CD4-positive, alpha-beta T cell treated with Interleukin-6 at 100 ng/mL for 8 hours (primary cell): ENCODE results near the gene MAPK8IP2.
A peak's percentile ranks its signal among the peaks of the same experiment; 100 is the strongest.
"Not testable (repeated sequence)": the region's sequence is repeated elsewhere in the genome, so short reads cannot be mapped to it uniquely, and the experiment has no call there.

Experiments
- DNase-seq: peaks from one replicate; pipeline ENCODE4 v3.0.0-alpha.2; 2020; ENCODE audit warnings: mixed read lengths, low spot score

MAPK8IP2 gene

DNA sequence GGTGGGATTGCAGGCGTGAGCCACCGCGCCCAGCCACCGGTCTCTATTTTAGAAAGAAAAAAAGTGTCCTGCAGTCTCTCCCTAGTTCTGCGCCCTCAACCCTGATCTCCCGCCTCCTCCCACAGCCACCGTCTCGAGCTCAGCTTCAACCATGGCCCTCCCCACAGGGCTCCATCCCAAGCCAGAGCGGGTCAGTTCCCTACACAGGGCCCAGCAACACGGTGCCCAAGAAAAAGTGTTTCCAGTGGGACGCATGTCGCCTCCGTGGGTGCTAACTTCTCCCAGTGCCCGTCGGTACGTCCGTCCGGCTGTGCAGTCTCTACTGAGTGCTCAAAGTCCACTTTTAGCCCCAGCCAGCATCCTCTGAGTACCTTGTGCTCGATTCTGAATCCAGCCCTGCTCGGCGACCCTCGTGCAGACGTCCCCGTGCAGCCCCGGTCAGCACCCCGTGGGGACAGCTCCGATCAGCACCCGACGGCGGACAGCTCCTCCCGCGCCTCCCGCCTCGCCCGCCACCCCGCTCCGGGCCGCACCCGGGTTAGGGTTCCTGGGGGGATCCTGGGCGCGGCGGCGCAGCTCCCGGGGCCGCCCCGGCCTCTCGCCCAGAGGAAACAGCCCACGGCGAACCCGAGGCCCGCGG, 657 bp upstream of the MAPK8IP2 start:
- peak; percentile 35 for DNase-seq

DNA sequence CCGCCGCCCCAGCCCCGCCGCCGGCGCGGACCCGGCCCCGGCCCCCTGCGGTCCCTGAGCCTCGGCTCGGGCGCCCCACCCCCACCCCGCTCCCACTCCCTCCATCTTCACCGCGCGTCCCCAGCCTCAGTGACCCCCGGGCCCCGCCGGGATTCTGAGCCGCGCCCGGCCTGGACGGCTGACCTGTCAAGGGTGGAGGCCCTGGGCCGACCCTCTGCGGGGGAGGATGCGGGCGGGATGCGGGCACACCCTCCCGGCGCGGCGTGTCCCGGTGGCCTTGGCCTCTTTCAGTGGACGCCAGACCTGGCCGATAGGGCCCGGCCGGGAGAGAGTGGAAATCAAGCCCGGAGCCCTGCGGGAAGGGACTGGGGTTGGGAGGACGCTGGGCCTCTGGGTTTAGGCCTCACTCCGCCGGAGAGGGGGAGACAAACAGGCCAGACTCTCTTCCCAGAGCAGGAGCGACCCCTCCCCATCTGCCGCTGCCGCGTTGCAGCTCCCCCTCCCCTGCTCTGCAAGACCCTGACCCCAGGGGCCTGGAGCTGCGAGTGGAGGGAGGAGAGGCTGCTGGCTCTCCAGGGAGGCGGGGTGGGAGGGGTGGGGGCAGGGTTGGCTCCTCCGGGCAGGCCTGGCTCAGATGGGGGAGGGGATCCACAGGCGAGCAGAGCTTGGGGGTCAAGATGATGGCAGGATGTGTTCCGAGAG, 525 bp downstream of the MAPK8IP2 start:
- DNase-seq = no peak

DNA sequence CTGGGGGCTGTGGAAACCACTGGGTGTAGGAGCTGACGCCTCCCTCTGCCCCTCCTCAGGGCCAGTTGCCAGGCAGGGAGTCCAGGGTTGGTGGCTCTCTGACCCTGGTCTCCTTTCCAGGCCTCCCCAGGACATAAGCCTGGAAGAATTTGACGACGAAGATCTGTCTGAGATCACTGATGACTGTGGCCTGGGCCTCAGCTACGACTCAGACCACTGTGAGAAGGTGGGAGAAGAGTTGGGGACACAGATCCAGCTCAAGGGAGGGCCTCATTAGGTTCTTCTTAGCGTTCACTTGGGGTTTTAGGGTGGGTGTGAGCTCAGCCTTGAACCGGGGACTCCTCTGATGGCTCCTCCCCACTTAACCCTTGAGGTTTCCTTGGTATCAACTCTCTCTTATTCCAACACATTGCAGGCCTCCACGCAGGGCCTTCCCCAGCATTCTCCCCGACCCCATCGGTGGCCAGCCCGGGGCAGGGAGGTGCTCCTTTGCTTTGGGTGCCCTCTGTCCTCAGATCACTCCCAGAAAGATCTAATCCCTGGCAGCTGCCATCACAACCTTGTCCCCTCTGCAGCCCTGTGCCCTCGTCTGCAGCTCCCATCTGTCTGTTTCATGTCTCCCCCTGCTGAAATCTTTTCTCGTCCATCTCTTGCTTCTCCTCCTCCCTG, 1.2 kb downstream of the MAPK8IP2 start:
- DNase-seq = no peak

DNA sequence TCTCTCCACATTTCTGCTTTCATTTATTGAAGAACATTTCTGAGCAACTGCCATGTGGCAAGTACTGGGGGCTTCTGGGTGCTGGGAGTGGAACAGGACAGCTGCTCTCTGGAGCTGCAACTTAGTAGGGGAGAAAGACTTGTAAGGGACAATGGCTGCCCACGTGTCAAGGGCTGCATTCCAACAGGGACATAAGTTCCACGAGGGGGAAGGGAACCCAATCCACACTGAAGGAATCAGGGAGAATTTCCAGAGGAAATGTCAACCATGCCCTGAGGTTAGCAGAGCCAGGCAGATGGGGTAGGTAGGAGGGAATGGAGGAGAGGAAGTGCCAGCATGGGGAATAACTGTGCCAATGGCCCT, 1.7 kb downstream of the MAPK8IP2 start:
- DNase-seq = no peak

DNA sequence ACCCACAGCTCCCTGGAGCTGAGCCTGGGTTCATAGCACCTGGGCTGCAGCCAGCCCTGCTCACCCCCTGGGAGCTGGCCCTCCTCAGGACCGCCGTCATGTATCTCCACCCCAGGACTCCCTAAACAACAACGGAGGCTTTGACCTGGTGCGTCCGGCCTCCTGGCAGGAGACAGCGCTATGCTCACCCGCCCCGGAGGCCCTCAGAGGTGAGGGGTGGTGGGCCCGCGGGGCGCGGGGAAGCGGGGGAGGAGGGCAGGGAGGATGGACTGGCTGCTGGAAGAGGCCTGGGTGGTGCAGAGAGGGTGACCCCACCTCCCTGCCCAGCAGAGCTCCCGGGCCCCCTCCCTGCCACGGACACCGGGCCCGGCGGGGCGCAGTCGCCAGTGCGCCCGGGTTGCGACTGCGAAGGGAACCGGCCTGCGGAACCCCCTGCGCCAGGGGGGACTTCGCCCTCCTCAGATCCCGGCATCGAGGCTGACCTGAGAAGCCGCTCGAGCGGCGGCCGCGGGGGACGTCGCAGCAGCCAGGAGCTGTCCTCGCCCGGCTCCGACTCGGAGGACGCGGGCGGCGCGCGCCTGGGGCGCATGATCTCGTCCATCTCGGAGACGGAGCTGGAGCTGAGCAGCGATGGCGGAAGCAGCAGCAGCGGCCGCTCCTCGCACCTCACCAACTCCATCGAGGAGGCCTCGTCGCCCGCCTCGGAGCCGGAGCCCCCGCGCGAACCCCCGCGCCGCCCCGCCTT, 3.1 kb downstream of the MAPK8IP2 start:
- no peak for DNase-seq

DNA sequence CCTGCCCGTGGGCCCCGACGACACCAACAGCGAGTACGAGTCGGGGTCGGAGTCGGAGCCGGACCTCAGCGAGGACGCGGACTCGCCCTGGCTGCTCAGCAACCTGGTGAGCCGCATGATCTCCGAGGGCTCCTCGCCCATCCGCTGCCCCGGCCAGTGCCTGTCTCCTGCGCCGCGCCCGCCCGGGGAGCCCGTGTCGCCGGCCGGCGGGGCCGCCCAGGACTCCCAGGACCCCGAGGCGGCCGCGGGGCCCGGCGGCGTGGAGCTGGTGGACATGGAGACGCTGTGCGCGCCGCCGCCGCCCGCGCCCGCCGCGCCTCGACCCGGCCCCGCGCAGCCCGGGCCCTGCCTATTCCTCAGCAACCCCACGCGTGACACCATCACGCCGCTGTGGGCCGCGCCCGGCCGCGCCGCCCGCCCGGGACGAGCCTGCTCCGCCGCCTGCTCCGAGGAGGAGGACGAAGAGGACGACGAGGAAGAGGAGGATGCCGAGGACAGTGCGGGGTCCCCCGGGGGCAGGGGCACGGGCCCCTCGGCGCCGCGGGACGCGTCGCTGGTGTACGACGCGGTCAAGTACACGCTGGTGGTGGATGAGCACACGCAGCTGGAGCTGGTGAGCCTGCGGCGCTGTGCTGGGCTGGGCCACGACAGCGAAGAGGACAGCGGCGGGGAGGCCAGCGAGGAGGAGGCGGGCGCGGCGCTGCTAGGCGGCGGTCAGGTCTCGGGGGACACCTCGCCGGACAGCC, 3.8 kb downstream of the MAPK8IP2 start:
- DNase-seq = no peak

DNA sequence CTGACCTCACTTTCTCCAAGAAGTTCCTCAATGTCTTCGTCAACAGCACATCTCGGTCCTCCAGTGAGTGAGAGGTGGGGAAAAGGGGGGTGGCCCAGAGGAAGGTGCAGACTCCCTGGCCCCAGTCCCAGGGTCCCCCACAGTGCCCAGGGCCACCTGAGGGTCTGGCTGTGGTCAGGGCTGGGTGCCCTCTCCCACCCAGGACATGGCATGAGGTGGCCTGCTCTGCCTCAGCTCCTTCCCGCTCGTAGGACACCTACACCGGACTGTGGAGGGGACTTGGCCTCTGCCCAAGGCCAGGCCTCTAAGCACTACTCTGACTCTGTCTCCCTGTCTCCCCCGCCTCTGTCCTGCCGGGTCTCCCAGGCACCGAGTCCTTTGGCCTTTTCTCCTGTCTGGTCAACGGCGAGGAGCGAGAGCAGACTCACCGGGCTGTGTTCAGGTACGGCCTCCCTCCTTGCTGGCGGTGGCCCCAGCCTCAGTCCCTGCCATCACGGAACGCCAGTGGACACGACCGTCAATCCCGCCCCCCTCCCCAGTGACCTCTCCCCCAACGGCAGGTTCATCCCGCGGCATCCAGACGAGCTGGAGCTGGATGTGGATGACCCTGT, 4.5 kb downstream of the MAPK8IP2 start:
- DNase-seq = no peak

DNA sequence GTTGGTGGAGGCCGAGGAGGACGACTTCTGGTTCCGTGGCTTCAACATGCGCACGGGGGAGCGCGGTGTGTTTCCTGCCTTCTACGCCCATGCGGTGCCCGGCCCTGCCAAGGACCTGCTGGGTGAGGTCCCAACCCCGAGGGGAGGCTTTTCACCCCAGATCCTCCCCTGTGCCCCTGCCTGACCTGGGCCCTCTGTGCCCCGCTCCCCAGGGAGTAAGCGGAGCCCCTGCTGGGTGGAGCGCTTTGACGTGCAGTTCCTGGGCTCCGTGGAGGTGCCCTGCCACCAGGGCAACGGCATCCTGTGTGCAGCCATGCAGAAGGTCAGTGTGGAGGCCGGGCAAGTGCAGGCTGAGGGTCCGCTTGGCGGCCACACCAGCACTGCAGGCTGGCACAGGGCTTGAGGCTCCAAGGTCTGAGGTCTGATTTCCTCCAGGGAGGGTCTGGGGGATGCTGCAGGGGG, 5.1 kb downstream of the MAPK8IP2 start:
- no peak for DNase-seq

DNA sequence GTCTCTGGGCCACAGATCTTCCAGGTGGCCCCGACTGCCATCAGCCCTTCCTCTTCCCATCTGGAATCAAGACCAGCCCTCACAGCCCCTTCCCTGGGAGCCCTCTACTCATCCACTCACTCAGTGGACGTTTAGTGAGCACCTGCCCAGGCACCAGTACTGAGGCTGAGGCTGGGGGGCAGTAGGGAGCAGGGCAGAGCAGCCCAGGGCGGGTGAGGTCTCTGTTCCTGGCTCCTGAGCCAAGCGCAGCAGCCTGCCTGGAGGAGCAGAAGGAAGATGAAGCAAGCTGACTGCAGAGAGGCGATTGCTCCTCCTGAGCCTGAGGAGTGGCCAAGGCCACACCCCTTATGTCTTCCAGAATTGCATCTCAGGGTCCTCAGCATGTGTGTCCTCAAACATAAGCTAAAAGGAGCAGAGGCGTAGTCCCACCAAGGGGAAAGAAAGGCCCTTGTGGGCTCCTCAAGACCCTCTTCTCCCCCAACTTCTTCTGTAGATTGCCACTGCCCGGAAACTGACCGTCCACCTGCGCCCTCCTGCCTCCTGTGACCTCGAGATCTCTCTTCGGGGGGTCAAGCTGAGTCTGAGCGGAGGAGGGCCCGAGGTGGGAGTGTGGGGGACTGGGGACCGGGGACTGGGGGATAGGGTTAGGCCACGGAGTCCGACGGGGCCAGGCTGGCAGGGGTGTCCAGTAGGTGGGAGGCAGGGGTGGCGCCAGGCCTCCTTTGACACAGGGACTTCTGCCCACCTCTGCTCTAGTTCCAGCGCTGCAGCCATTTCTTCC, 5.8 kb downstream of the MAPK8IP2 start:
- DNase-seq = no peak

DNA sequence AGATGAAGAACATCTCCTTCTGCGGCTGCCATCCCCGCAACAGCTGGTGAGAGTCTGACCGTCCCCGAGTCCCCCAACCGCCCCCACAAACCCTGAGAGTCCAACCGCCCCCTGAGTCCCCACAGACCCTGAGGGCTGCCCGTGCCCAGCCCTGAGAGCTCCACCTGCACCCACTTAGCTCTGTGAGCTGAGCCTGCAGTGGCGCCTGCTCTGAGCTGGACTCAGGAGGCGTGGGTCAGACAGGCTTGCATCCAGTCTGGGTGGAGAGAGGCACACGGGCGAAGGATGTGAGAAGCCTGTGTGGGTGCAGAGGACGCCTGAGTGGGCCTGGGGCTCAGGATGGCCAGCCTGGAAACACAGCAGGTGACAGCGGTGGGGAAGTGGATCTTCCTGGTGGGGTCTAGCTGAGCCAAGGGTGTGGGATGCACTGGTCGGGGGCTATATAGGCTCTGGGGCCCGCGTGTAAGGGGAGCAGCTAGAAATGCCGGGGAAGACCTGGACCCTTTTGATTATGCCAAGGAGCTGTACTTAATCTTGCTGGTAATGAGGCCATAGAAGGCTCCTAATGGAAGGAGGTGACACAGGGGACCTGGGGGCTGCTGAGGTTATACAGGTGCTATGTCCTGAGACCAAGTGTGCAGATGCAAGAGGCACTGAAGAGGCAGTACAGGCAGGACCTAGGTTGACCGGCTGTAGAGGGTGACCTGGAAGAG, 6.5 kb downstream of the MAPK8IP2 start:
- no peak for DNase-seq

DNA sequence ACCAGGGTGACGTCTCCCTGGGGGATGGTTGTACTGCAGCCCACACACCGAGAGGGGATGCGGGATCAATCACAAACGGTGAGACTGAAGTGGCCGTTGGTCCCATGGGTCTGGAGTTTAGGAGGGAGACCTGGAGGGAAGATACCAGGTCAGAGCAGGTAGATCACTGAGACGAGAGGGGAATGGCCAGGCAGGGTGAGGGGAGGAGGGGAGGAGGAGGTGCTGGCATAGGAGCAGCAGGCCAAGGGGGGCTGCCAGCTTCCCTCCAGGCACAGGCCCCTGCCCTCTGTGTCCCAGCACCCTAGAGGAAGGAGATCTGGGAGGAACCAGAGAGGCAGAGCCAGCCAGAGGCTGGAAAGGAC, 7.0 kb downstream of the MAPK8IP2 start:
- DNase-seq = no peak

DNA sequence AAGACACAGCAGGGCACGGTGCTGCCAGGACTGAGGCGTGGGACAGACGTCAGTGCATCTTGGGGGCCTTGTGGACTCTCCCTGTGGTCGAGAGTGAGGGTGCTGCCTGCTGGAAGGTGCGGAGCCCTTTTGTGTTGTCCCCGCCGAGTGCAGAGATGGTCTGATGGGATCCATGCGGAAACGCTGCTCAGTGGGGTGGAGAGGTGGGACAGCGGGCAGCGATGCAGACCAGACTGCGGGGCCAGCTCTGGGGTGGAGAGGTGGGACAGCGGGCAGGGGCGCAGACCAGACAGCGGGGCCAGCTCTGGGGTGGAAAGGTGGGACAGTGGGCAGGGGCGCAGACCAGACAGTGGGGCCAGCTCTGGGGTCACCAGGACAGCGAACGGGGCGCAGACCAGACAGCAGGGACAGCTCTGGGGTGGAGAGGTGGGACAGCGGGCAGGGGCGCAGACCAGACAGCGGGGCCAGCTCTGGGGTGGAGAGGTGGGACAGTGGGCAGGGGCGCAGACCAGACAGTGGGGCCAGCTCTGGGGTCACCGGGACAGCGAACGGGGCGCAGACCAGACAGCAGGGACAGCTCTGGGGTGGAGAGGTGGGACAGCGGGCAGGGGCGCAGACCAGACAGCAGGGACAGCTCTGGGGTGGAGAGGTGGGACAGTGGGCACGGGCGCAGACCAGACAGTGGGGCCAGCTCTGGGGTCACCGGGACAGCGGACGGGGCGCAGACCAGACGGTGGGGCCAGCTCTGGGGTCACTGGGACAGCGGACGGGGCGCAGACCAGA, 7.7 kb downstream of the MAPK8IP2 start:
- not testable (repeated sequence) for DNase-seq

DNA sequence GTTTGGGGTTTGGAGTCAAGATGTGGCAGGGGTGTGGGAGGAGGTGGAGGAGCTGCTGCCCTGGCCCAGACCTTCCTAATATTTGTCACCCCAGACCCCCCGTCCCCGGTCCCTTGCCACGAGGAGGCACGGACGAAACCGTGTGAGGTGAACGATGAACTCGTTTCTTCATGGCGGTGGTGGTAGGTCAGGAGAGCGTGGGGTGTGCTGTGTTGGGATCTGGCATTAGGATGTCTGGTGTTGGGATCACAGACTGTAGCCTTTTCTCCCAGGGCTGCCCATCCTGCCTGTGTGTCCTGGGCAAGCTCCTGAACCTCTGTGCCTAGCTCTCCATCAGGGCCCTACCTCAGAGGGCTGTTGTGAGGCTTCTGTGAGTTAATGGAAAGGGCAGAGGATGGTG, 8.4 kb downstream of the MAPK8IP2 start:
- DNase-seq = no peak

DNA sequence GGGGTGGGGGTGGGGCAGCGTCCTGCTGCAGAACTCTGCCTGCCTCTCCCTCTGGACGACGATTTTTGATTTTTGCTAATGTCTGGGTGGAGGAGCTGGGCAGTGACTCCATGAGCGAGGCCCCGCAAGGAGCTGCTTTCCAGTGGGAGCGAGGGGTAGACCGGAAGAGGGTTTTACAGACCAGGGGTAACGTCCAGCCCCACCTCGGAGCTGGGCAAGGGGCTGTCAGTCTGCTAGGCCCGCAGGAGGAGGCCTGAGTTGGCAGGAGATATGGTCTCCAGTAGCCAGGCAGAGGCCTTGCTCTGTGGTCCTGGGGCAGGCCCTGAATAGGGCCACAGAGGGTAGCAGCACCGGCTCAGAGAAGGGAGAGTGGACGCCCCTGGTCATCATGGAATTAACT, 9.0 kb downstream of the MAPK8IP2 start:
- no peak for DNase-seq

DNA sequence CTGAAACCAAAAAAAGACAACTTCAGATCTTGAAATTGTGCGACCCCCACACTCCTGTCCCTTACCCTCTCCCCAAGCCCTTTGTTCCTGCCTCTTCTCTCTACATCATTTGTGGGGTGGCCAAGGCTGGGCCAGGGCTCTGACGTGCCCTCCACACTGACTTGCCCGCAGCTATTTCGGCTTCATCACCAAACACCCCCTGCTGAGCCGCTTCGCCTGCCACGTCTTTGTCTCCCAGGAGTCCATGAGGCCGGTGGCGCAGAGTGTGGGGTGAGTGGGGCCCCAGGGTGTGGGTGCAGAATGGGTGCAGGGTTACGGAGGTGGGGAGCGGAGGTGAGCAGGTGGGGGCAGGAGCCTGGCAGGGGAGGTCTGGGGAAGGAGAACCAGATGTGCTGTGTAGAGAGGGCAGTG, 9.5 kb downstream of the MAPK8IP2 start:
- DNase-seq = no peak

DNA sequence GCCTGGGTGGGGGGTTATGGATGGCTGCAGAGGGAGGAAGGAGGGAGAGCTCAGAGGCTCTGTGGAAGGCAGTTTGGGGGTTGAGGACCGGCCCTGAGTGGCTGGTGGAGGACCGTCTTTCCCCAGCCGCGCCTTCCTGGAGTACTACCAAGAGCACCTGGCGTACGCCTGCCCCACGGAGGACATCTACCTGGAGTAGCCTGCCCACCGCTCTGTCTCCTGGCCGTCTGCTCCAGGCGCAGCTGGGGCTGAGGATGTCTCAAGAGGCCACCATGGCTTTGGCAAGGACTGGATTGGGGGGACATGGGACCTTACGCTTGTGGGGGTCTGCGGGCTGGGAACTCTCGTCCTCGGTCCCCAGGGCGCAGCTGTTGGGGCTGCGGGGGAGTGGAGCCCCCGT, 10.0 kb downstream of the MAPK8IP2 start:
- DNase-seq = no peak

DNA sequence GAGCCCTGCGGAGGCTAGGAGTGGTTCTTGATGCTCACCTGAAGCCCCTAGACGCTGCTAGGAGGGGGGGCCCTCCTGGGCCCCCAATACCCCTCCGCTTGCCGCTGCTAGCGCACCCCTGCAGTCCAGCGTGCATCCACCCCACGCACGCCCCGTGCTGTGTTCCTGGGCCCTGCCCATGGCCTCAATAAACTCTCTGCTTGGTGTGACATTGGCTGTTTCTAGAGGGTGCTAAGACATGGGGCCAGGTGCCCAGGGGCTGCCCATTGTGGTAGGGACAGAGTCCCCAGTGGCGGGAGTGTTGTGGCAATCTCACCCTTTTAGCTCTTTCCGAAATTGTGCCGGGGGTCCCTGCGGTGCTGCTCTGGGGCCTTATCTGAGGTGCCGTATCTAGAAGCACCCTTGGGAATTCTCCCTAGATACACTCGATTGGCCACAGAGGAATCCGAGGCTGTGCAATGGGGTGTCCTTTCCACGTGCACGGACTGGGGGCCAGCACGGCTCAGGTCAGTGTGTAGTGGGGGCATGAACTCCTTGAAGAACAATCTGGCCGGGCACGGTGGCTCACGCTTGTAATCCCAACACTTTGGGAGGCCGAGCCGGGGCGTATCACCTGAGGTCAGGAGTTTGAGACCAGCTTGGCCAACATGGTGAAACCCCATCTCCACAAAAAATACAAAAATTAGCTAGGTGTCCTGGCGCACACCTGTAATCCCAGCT, 10.9 kb downstream of the MAPK8IP2 start:
- no peak for DNase-seq

DNA sequence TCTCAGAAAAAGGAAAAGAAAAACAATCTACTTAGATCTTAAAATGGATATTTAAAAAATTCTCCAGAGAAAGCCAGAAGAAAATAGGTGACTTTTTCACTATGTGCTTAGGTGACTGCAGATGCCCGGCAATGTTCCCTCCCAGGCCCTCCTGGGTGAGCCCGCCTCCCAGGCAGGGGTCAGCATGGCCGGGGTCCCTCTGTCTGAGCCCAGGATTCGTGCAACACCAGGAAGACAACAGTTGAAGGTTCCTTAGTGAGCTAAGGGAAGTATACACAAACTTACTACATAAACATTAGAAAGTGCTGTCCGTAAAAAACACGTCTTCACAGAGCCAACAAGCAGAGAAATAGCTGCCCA, 11.6 kb downstream of the MAPK8IP2 start:
- no peak for DNase-seq
